HEK293 (cell line): ENCODE measurements around the gene CDK10.

ENCODE experiments used
- ATF2 ChIP-seq: fragments of 450-650 bp; formaldehyde crosslinking; IDR thresholded peaks from 2 replicates; pipeline ENCODE4 v1.5.1; 2016; ENCODE audit warnings: missing biosample characterization, missing genetic modification characterization, low read depth
- ZNF501 ChIP-seq: fragments of 450-650 bp; formaldehyde crosslinking; IDR thresholded peaks from 2 replicates; pipeline ENCODE4 v1.5.1; 2016; ENCODE audit warnings: missing biosample characterization, missing genetic modification characterization

- TF ChIP-seq ZNF501 (tag by site-specific recombination) (no peak), ATF2 (no peak)
Measured at GRCh38 chr16:89706518-89707260, 20.2 kb downstream of the CDK10 start.
